DMS 273 treated with DMSO at 0.1 percent for 48 hours (cell line): ENCODE measurements around the gene TMPRSS7.

Experiments
- DNase-seq: peaks from one replicate; lab custom pipeline; 2025; lab: John Stamatoyannopoulos, UW

The TMPRSS7 gene, protein sequence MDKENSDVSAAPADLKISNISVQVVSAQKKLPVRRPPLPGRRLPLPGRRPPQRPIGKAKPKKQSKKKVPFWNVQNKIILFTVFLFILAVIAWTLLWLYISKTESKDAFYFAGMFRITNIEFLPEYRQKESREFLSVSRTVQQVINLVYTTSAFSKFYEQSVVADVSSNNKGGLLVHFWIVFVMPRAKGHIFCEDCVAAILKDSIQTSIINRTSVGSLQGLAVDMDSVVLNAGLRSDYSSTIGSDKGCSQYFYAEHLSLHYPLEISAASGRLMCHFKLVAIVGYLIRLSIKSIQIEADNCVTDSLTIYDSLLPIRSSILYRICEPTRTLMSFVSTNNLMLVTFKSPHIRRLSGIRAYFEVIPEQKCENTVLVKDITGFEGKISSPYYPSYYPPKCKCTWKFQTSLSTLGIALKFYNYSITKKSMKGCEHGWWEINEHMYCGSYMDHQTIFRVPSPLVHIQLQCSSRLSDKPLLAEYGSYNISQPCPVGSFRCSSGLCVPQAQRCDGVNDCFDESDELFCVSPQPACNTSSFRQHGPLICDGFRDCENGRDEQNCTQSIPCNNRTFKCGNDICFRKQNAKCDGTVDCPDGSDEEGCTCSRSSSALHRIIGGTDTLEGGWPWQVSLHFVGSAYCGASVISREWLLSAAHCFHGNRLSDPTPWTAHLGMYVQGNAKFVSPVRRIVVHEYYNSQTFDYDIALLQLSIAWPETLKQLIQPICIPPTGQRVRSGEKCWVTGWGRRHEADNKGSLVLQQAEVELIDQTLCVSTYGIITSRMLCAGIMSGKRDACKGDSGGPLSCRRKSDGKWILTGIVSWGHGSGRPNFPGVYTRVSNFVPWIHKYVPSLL

GRCh38 chr3:112034436-112034835 is at the start of gene TMPRSS7:
Gene TMPRSS7, plus strand, starts transcription at chr3:112034736. Its CDS starts 110 bp downstream, at chr3:112034846.
- no peak for DNase-seq

DNA sequence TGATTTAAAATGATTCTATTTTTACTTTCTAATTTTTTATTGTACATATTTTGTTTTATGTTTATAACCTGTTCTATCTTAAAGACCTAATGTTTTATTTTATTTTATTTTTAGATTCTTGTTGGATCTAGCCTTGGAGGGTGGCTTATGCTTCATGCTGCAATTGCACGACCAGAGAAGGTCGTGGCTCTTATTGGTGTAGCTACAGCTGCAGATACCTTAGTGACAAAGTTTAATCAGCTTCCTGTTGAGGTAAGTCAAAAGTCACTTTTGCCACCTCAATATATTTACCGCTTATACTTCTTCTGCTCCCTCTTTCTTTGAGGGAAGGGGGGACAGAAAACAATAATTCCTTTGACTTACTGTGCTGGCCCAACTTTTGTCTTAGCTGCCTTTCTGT is 47.7 kb upstream of the TMPRSS7 start:
- no peak for DNase-seq

GRCh38 chr3:111989061-111989678 is 45.4 kb upstream of the TMPRSS7 start:
- DNase-seq: peak; percentile 60

DNA sequence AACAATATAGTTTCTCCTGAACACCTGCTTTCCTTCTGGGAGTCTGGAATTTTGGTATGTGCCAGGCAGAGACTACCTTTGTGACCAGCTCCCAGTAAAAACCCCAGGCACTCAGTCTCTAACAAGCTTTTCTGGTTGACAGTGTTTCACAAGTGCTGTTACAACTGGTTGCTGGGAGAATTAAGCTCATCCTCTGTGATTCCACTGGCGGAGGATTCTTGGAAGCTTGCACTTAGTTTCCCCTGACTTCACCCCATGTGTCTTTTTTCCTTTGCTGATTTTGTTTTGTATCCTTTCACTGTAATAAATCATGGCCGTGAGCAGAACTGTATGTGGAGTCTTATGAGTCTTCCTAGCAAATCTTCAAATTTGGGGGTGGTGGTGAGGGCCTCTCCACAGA is 41.5 kb upstream of the TMPRSS7 start:
- no peak for DNase-seq

GRCh38 chr3:111998636-111999483 is 35.7 kb upstream of the TMPRSS7 start, which contains the start of gene TAGLN3:
Gene TAGLN3, plus strand, starts transcription at chr3:111998922. Its CDS starts 501 bp downstream, at chr3:111999423.
- DNase-seq: no peak

DNA sequence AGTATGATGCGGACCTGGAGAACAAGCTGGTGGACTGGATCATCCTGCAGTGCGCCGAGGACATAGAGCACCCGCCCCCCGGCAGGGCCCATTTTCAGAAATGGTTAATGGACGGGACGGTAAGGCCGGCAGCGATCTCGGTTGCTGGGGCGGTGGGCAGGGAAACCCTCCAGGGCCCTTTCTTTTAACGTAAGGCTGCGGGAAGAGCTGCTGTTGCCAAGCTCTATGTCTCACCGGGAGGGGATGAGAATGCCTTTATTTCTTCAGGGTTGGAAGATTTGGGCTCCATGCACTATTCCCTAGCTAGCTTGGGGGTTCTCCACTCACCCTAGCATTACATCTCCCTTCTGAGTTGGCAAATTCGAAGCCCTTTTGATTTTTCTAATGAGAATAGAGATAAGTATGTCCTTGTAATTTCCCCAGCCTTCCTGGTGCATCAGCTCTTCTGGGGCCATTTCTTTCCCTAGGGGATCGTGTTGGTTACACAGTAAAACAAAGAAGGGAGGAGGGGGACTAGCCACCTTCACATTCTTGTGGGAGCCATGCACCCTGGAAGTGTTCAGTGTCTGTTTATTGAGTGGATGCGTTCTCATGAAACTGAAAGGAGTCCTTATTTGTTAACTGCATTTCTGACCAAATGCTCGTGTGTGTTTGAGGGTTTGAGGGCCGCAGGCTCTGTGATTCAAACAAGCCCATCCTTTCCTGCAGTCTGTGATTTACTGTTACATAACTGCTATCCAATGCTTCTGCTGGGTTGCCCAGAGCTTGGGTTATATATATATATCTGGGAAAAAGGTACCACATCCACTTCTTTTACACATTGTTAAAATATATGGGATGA is 34.8 kb upstream of the TMPRSS7 start:
- DNase-seq: no peak

DNA sequence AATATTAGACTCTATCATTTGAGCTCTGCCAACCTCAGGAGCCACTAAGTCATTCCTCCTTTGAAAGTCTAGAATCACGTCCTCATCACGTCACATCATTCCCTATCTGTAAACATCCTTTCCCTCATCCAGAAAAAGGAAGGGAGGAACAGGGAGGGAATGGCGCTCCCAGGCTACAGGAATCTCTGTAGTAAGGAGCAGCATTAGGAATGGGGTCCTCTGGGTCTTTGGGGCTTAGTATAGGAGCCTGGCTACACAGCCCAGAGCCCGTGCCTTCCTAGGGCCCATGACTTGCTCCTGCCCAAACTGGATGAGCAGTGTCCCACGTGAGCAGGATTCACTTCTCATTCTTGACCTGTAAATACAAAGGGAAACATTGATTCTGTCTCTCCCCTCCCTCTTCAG is 34.2 kb upstream of the TMPRSS7 start:
- no peak for DNase-seq

- no peak for DNase-seq
Measured at GRCh38 chr3:112000966-112001365, 33.6 kb upstream of the TMPRSS7 start.

DNA sequence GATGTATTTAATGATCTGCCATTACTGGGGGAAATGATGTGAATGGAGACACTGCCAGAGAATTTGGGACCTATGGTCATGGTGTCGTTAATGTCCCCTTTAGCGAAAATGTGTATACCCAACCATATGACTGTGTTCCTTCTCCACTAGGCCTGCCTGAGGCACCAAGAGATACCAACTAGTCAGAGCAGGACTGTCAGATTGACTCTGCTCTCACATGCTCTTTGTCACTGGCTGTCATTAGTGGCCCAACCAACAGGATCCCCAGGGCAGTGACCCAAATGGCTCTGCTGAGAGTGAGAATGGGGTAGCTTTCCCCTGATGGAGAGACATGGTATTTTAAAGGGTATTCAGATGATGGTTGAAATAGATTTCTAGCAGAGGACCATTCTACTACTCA is 33.0 kb upstream of the TMPRSS7 start:
- no peak for DNase-seq

DNA sequence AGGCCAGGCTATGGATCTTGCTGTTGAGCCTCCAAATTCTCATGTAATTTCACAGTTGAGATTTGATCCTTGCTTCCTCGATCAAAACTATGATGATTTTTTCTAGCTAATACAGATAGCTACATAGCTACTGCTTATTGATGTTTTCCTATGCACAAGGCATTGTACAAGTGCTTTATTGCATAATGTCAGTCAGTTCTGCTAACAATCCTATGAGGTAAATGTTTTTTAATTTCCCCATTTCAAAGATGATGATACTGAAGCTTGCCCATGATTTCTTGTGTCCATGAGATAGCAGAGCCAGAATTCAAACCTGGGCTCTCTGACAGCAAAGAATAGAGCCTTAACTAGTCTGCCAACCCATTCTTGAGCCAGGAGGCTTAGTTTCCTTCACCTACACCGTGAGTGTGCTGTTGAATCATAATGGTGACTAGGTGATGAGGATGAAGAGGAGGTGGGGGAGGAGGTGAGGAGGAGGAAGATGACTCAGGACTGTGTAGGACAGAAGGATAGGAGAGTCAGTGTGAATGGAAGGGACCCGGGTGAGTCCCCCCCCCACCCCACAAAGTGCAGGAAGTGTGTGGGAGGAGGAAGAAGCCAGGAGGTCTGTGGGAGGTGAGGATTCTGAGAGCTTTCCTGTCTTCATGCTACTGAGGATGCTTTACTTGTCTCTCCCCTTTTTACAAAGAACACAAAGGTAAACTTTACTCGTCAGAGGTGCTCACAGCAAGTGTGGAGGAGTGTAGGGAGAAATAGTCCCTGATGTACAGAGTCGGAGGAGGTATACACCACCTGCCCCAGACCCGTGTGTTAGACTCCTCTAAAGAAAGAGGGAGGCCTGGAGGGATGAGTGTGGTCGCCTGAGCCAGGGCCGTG is 32.2 kb upstream of the TMPRSS7 start:
- DNase-seq: no peak

DNA sequence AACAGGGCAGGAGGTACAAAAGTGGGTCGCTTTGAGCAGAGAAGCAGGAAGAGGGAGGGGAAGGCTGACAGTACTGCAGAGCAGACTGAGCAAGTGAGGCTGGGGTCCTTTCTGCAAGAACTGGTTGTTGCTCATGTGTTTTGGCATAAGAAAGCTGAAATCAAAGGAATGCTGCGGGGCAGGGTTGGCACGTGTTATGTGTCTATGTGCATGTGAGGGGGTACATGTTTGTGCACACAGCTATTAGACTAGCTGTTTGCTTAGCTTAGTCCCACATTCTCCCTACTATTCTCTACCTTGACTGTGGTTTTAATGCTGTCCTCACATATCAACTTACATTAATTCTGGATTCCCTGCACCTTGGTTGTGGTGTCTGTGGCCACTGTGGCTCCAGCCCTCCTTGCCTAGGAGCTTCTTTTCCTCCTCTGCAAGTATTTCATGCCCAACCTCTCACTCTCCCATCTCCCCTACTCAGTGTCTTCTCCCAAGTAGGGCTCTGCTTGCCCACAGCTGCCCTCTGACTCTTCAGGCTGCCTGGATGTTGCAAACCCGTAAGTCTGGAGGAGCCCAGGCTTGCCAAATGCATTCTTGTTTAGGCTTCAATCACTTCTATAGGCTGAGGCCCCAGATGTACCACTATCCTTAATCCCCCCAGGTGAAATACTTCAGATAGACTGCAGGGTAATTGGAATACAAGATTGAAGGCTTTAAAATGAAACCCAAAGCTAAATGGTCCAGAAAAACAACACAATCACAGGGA is 31.0 kb upstream of the TMPRSS7 start:
- DNase-seq: no peak

DNA sequence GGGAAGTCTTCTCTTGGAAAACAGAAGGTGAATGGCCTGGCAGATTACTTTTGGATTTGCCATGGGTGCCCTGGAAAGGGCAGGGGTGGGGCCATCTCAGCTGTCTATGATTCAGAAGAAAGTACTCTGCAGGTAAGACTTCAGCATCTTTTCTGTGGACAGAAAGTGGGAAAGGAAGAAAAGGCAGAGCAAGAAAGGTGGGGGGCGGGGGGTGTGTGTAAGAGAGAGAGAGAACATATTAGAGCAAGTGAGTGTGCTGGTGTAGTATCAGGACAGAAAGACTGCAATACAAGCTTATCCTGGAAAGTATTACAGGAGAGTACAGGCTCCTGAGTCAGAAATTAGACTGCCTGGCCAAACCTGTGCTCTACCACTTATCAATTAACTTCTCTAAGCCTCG is 30.3 kb upstream of the TMPRSS7 start:
- no peak for DNase-seq

DNA sequence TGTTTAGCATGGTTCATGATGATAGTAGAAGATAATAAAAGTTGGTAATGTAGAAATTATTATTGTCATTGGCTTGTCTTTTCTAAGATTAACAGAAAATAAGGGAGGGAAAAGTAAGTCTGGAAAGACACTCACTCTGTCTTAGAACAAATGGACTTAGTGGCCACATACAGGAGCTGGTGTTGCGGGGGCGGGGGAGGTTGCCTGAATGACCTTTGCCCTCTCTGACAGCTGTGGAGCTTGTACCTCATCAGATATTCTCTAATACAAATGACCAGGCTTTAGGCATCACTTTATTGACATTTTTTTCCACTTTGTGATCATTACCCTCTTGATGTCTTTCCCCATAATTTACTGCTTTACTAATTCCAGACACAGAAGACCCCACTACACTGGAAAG is 29.9 kb upstream of the TMPRSS7 start:
- DNase-seq: no peak

DNA sequence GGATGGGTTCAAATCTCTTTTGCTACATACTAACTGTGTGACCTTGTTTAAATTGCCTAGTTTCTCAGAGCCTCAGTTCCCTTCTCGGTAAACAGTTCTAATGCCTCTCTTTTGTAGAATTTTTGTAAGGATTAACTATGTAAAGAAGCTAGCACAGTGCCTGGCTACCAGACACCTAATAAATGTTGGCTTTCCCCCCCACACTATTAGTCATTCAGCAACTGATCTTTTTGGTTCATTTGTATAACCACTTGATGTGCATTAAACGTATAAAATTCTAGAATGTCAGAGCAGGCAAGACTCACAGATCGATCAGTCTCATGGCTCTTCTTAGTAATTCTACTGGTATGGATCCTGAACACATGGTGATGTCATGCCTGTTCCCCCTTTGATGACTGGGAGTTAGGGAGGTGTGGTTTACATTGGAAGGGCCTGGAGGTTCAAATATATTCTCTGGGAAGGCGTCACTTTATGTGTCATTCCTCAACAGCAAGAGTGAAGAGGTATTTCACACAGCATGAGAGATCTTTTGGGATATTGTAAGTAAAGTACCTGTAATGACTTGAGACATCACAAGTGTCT is 29.4 kb upstream of the TMPRSS7 start:
- no peak for DNase-seq

DNA sequence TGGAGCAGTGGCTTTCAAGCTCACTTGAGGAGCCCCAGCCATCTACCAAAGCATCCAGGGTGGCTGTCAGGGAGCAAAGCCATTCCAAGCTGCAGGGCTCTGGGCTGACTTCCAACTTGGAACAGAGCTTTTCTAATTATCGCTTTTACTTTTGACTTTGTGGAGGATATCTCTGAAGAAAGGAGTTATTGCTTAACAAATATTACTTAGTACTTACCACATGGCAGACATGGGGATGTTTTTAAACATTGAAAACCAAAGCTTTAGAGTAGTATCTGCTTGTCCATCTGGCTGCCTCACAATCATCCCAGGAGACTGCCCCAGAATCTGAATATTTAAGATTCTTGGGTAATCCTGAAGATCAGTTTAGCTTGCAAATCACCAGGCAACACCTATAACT is 26.9 kb upstream of the TMPRSS7 start:
- DNase-seq: no peak

DNA sequence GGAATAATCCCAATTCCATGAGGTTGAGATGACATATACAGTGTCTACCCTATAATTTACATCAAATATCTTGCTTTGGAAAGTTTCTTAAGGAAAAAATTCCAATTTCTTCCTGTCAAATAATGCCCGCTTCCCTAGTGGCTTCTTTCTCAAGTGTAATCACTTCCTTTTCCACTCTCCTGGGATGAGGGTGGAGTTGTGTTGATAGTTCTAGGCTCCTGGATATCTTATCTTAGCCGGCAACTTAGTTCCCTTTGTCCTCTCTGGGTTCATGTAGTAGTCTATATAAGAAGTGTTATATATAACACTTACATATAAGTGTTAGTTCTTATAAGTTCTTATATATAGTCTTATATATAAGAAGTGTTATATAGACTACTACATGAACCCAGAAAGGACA is 24.9 kb upstream of the TMPRSS7 start:
- no peak for DNase-seq

GRCh38 chr3:112010636-112011035 is 23.9 kb upstream of the TMPRSS7 start:
- DNase-seq: peak; percentile 97

DNA sequence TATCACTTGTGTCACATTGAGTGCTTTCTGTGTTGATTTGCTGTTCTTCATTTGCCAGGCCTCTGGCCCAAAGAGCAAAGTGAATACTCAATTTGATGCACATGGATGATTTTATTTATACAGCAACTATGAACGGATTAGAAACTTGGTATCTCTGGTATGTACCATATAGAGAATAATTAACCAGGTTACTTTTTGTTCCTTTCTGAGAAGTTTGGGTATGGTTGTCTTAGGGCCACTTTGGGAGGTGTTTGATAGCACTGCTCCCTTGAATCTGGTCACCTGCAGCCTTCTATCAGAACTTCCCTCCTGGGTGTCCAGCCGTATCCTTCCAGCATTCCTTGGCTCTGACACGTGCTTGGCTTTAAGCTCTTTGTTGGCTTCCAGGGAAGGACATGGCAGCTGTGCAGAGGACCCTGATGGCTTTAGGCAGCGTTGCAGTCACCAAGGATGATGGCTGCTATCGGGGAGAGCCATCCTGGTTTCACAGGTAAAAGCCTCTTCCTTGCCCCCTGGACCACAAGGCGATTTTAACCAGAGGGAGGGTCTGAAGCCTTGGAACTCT is 23.1 kb upstream of the TMPRSS7 start:
- DNase-seq: no peak
